T-helper 2 cell treated with Interferon-gamma antibody and Interleukin-4, amounts not matched to agents 100 ng/mL and 5 ng/mL, for 36 hours (primary cell): Measurements from ENCODE around the gene FKBP7. TPM values are rescaled to one million over a fixed set of nuclear protein-coding genes. Genes with fewer than 3 reads are reported as not detected.
"Not testable (repeated sequence)": the region's sequence is repeated elsewhere in the genome, so short reads cannot be mapped to it uniquely, and the experiment has no call there.

Experiments
- intact Hi-C: fragments of 100-400 bp; cut with micrococcal nuclease; formaldehyde crosslinking; loops from one replicate; pipeline ENCODE4 v1.15.1; 2023
- total RNA-seq: library from RNA; stranded (reverse); gene quantifications from 2 replicates; pipeline ENCODE4 v1.2.3, GENCODE V29; 2022

FKBP7 gene
- total RNA-seq, 1 donor from 2014 or later = 3.5 TPM

DNA sequence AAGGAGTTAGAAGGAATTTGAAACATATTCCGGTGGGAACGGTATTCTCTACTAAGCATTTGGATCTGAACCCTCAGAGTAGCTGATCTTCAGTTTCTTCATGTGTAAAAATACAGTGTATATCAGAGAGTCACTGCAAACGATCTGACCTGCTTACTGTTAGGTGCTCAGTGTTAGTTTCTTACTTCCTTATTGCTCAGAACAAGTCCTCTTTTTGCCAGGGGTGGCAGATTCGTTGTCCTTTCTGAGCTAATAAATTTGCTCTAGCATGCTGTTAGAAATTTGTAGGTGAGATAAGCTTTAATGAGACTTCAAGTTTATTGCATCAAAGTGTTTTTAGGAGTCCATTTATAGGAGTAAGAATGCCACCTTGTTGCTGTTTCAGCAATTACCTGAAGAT is 17.6 kb upstream of the FKBP7 start:
- intact Hi-C loops = no loop called here

DNA sequence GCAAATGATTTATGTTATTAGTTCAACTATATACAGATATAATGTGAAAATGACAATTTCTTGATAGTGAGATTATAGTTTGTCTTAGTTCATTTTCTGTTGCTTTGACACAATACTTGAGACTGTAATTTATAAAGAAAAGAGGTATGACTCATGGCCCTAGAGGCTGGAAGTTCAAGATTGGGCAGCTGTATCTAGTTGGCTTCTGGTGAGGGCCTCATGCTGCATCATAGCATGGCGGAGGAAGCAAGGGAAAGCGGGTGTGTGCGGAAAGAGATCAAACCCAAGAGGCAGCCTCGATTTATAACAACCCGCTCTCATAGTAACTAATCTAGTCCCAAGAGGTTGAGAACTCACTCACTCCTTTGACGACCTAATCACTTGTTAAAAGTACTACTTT is 13.2 kb upstream of the FKBP7 start:
- intact Hi-C loops = no loop called here

DNA sequence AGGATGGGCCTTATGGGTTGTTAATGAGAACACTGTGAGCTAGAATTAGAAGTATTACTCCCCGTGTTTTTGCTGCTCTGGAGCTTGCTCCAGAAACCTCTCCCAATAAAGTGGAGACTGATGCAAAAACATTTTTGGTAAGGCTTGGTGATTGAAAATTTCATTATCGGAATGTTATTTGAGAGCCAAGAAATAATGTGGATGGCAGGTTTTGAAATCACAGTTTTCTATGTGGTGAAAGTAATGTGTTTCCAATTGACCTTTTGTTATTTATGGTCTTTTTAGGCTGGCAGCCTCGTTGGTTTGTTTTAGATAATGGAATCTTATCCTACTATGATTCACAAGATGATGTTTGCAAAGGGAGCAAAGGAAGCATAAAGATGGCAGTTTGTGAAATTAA is 7.0 kb upstream of the FKBP7 start:
- intact Hi-C loops = no loop called here

DNA sequence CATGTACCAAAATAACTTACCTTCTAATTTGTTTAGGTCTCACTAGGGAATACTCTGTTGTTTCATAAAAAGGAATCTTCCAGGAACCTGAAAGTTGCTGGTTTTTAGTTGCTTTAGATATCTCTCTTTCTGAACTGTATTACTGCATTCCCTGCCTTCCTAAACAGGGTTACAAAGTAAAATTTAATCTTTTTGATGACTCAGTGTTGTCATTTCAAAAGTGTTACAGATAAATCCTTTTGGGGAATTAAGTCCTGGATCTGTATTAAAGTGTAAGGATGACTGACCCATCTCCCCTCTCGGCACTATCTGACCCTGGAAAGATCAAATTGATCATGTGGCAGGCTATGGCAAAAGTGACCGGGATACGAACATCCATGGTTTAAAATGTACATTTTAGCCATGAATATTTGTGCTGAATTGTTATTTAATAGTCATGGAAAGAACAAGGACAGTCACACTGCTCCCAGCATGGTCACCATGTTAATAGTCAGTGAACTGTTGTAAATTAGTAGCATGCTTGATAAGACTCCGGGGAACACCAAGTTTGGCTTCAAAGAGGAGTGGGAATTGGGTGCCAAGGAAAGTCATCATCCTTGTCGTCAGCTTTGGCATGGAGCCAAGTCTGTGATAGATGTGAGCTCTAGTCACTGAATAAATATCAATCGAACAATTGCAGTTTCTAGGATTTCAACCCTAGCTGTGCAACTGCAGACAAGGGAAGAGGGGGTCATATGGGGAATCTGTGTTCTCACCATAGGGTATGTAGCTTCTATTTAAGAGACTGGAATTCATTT is 6.0 kb upstream of the FKBP7 start:
- intact Hi-C loops = no loop called here

DNA sequence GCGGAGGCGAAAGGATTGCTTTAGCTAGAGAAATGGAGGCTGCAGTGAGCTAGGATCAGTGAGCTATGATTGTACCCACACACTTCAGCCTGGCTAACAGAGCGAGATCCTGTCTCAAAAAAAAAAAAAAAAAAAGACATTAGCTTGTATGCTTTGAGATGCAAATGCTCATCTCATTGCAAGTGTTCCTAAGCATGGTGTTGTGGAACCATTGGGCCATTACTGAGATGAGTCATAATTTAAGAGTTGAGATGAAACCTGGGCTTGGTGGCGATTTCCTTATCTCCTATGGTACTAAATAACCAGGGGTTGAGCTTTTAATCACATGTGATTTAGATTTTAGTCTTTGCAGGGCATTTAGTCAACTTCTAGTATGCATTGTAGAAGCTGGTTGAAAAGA is 4.0 kb upstream of the FKBP7 start:
- intact Hi-C loops = no loop called here

DNA sequence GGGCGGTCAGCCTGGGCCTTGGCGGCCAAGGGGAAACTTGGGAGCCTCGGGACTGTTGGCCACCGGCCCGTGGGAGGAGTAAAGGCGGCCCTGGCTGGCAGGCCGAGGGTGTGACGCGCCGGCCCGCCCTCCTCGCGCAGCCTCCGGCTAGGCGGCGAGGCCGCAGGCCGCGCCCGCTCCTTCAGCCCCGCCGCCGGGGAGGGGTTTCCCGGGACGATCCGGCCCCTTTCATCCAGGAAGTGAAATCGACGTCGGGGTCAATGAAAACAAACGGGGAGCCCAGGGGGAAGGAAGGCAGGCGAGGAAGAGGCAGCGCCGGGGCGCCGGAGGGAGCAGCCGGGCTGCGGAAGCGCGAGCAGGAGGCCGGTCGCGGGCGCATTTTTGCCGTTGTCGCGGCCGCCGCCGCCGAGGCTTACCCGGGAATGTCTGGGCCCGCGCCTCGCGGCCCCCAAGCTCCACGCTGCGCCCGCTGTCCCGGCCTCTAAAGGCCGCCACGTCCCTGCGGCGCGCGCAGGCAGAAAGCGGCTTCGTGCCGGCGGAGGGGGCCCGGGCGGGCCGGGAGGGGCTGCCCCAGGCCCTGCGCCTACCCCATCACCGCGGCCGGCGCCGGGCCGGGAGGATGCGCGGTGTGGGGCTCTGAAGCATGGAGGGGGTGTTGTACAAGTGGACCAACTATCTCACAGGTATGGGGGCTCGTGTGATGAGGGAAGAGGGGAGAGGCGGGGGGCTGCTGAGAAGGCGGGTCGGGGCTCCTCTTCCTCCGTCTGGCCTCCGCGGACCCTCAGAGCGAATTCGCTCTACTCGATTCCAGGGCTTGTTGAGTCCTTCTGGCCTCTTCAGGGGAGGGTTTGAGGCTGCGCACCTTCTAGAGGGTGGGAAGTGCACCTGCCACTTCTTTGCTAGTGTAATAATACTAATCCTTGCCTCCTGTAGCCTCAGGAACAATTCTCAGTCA is 2.1 kb upstream of the FKBP7 start, which contains the start of gene PLEKHA3:
Gene PLEKHA3, plus strand, starts transcription at position 231 of the 955 bp plus-strand sequence. Its CDS starts 413 bp downstream, at position 644.
- intact Hi-C loops = loop anchor here (1.0 kb wide), 1 partner anchor 43 kb away; no protein-coding TSS in a partner anchor

DNA sequence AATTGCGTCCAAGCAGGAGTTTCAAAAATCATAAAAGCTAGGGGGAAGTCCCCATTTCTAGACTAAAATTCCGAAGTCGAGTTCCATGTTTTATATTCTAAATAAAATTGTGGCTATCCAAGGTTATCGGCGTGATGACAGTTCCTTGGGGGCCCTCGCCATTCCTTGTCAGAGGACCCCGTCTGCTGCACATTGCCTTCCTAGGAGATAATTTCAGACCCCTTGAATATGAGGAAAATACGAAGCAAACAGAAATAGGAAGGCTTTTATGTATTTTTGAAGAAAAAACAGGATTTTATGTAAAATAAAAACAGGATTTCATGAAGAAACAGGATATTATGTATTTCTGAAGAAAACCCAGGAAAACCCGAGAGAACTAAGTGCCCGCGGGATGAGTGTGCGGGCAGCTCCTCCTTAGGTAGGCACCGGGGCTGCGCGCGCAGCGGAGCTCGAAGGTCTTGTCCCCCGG is 1.4 kb upstream of the FKBP7 start:
- intact Hi-C loops = loop anchor here (1.0 kb wide), 2 partner anchors 44 to 366 kb away; no protein-coding TSS in a partner anchor

DNA sequence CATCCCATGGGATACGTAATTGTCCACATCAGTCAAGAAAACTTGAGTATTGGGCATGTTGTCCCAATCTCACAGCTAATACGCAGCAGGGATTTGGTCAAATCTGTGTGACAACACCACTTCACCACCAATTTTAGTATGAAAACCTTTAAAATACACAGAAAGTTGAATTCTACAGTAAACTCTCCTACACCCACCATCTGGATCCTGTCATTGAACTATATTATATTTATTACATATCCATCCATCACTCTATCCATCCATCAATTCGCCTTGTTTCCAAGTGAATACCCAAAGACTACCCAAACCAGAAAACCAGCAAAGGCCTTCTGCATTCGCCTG is 846 bp upstream of the FKBP7 start:
- intact Hi-C loops = loop anchor here (1.0 kb wide), 1 partner anchor 366 kb away; no protein-coding TSS in a partner anchor

DNA sequence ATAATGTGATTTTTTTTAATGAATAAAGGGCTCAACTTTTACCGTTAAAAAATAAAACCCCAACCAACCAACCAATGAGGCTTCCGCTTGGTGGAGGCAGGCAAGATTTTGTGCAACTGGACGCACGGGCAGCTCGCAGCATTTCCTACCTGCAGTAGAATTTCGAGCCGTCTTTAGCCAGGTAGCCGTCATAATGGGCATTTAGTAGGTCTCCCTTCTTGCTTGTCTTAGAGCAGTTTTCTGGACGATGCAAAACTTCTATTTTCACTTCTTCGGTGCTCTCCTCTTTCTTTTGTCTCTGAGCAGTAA is 316 bp downstream of the FKBP7 start:
- intact Hi-C loops = loop anchor here (1.0 kb wide), 2 partner anchors 27 to 64 kb away; partner anchors contain the start of genes PJVK and PRKRA

DNA sequence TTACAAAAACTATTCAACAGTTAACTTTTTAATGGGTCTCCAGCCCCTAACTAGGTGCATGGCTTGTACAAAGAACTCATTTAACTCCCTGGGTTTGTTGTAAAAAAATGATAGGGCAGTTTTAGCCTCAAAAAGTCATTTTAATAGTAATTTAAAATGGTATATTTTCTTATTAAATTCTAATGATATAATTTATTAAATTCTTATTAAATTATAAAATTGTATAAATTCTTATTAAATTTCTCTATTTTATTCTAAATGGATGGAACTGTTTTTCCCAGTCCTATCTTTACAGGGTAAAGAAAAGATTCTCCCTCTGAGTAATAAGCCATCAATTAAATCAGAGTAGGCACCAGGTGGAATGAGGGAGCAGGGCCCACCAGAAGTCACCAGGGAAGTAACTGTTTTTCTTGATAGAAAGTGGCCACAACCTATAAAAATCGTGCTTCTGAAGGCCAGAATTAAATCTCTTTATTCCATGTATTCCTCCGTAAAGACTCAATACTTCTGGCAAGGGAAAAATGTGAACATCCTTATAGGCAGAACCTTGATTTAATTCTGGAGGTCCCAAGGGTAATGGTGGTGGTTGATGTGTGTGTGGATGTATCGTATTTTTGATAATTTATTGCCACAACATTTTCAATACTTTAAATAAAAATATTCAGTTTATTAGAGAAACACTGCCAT is 814 bp downstream of the FKBP7 start:
- intact Hi-C loops = loop anchor here (1.0 kb wide), 2 partner anchors 26 to 63 kb away; partner anchors contain the start of genes PJVK and PRKRA

DNA sequence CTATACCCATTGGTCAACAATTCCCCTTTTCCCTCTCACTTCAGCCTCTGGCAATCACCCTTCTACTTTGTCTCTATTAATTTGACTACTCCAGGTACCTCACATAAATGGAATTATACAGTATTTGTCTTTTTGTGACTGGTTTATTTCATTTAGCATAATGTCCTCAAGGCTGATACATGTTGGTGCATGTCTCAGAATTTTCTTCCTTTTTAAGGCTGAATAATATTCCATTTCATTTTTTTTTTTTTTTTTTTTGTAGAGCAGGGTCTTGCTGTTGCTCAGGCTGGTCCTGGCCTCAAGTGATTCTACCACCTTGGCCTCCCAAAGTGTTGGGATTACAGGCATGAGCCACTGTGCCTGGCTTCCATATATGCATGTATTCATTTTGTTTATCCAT is 1.9 kb downstream of the FKBP7 start:
- intact Hi-C loops = no loop called here

DNA sequence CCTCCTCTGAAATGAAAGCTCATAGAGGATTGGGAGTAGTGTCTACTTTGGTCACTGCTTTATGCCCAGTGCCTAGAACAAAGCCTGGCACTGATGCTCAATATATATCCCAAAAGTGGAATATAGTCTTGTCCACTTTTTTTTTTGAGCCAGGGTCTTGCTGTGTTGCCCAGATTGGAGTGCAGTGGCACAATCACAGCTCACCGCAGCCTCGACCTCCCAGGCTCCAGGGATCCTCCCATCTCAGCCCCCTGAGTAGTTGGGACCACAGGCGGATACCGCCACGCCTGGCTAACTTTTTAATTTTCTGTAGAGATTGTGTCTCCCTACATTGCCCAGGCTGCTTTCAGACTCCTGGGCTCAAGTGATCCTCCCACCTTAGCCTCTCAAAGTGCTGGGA is 3.8 kb downstream of the FKBP7 start:
- intact Hi-C loops = no loop called here

DNA sequence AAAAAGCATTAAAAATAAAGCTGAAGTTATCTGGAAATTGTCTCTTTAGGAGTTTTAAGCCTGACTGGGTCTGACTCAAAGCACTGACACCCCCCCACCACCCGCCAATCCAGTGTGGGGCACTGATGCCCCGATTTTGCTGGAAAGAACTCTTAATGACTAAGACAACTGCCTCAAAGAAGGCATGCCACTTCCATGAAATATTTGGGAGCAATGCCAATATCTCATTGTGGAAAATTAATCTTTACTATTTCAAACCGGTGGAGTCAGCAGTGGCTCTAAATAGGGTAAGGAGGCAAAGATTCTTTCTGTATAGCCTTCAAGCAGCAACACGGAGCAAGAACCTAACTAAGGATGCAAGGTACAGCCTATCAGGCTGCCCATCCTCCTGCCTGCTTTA is 4.5 kb downstream of the FKBP7 start:
- intact Hi-C loops = no loop called here

DNA sequence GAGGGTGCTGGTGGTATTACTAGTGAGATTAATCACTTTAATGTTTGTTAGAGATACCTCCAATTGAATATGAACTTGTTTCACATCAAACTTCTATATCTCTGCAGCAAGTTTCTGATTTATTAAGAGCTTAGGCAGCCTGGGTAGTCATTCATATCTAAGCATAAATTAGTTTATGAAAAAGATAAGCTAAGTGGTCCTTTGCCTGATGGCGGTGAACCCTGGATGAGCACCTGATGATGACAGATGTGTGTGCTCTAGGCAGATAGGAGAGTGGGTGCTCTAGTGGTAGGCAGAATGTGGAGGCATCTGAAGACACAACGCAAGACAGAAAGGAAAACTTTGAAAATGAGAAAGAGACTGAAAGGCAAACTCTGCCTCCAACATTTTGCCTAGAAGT is 5.0 kb downstream of the FKBP7 start:
- intact Hi-C loops = no loop called here

DNA sequence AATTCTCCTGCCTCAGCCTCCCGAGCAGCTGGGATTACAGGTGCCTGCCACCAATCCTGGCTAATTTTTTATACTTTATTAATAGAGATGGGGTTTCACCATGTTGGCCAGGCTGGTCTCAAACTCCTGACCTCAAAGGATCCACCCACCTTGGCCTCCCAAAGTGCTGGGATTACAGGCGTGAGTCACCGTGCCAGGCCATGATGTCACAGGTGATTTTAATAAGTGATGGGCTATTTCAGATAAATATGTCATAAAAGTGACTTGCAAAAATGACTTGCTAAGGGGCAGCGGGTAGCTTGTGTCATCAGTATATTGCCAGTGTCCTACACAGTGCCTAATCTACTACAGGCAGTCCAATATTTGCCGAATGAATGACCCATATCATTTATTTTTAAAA is 7.1 kb downstream of the FKBP7 start:
- intact Hi-C loops = not testable (repeated sequence)

DNA sequence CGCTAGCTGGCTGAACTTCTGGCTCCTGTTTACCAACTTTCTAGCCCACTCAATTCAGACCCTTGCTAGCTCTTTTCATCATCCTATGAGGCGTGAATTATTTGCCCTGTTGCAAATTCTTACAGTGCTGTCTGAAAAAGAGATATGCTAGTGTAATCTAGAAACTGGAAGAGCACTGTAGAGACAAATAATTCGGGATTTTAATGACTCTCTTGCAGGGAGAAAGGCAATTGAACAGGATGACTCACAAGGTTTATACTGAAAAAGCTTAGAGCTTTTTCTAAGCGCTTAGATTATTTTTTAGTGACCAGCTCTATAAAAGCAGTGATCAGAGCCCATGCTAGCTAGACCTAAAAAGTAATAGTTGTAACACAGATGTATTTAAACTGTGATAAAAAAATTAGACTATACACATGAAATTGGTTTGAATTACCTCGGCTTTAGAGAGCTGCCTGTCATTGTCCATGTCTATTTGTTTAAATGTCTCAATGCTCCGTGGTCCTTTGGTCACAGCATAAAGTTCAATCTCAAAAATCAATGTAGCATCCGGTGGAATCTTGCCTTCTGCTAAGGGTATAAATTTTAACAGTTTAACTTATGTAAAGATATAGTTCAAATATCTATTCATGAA is 9.1 kb downstream of the FKBP7 start:
- intact Hi-C loops = no loop called here

DNA sequence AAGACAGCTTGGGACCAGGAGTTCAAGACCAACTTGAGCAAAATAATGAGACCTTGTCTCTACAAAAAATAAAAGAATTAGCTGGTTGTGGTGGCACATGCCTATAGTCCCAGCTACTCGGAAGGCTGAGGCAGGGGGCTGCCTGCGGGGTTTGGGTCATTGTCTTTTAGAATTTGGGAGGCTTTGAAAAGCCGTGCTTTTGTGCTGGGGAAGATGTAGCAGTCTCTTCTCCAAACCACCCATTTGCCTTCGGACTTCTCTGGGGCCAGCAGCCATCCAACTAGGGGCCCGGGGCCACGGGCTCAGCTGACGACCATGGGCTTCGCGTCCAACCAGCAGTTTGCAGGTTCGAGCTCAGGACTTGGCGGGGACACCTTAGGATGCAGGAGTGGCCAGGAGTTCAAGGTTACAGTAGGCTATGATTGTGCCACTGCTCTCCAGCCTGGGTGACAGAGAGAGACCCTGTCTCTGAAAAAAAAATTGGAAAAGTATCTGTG is 21.0 kb downstream of the FKBP7 start:
- intact Hi-C loops = no loop called here

DNA sequence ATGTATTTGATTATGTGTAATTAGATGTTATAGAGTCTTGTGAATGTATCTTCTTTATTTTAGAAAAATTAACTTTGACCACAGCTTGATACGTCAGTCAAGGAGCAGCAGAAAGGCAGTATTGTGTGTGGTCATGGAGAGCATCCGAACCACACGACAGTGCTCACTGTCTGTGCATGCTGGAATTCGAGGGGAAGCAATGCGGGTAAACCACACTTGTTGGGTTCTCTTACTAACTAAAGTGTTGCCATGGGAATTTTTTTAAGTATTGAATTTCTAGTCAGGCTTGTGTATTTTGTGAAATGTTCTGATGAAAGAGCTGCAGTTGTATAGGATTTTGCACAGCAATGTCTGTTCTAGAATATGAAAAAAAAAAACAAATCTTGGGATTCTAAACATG is 22.5 kb downstream of the FKBP7 start:
- intact Hi-C loops = no loop called here

DNA sequence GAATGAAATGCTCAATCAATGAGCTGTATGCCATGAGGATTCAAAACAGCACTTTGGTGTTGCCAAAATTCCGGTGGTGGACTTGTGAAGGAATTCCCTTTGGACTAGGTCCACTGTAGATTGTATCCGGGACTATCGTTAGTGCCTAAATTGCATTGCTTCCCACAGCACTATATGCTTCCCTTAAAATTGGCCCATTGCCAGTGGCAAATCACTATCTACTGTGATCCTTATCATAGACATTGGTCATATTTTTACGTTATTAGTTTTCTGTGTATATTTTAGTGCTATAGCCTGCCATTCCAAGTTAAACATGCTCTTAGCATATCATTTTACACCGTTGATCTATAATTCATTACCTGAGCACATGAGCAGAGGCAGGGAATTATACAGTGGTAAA is 25.5 kb downstream of the FKBP7 start:
- intact Hi-C loops = no loop called here

DNA sequence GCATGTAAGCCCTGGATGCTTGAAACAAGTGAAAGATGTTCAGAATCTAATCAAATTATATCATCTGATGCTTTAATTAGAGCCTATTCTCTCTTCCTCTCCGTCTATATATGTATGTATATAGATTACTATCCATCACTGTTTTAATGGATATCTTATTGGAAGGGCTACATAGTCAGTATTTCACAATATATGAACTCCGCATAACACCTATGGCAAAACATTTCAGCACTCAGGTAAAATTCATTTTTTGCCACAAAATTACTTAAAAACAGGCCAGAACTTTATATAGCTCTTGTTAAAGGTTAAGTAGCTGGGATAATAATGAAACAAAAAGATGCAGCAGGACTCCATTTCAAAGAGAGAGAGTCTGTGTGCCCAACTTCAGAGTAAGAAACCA is 26.1 kb downstream of the FKBP7 start:
- intact Hi-C loops = no loop called here
